ENCODE results near the gene SLC8B1.
"Not testable (repeated sequence)": the region's sequence is repeated elsewhere in the genome, so short reads cannot be mapped to it uniquely, and the experiment has no call there.

The SLC8B1 gene

DNA sequence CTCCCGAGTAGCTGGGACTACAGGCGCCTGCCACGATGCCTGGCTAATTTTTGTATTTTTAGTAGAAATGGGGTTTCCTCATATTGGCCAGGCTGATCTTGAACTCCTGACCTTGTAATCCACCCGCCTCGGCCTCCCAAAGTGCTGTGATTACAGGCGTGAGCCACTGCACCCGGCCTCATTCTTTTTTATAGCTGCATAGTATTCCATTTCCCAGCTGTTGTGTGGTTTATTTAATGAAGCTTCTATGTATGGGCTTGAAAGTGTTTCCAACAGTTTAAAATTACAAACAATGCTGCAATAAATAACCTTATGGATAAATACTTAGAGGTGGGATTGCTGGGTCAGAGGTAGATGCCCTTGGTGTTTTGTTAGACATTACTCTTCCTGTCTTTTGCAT is 19.3 kb upstream of the SLC8B1 start:
- not testable (repeated sequence) for DNase-seq

GRCh38 chr12:113351089-113351488 is 16.2 kb upstream of the SLC8B1 start:
- no peak for DNase-seq

DNA sequence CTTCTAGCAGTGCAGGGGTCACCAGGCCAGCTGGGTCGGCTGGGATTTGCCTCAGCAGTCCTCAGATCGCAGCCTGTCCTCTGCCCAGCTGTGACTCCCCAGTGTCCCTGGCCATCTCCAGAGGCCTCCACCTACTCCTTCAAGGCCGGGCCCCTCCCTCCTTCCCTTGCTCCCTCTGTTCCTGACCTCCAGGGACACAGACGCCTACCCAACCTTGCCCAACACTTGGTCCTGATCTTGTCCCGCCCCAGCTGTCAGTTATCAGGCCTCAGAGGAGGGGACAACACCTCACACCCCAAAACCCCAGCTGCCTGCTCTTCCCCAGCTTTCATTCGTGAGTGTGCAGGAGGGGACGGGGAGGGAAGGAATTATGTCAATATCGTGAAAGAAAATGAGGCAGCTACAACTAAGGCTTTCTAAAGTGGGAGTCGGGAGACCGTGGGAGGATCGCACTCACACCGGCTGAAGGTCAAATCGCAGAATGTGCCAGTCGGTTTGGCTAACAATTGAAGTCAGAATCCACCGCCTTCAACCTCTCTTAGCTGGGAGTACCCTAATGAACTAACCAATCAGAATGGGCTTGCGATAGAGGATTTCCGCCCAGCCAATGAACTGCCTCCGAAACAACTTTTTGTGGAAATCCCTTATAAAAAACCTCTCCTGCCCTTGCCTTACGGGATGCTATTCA is 14.1 kb upstream of the SLC8B1 start:
- DNase-seq = no peak

GRCh38 chr12:113347892-113348291 is 13.0 kb upstream of the SLC8B1 start:
- DNase-seq = no peak

DNA sequence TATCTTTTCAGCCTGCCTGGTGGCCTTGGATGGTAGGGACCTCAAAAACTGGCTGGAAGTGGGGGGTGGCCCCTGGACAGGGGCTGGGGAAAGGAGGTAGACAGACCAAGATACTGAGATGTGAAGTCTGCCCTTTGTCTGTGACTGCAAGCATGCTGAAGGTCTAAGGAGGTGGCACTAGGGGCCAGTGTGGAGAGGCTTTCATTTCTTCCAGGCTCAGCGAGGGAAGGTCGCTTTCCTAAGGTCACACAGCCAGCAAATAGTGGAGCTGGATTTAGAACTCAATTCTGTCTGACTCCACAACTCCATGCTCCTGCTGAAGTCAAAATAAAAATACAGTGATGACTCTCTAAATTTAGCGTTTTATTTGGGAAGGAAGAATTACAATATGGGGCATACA is 12.2 kb upstream of the SLC8B1 start:
- DNase-seq = no peak

DNA sequence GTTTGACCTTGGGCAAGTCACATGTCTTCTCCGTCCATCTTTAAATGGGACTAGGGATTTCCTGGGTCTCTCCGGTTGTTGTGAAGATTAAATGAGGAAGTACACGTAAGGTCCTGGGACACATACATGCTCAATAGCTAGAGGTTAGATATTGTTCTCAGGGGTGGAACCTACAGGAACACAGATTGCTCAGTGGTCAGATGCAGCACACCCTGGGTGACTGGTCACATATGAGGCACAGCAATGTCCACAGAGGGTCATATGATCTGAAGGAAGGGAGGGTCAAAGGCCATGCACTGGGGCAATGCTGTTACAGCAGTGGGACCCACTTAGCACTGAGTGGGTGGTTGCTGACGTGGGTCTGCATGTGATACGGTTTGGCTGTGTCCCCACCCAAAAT is 11.4 kb upstream of the SLC8B1 start:
- DNase-seq = no peak

GRCh38 chr12:113345318-113345717 is 10.4 kb upstream of the SLC8B1 start:
- no peak for DNase-seq

GRCh38 chr12:113341535-113341934 is 6.6 kb upstream of the SLC8B1 start:
- no peak for DNase-seq

DNA sequence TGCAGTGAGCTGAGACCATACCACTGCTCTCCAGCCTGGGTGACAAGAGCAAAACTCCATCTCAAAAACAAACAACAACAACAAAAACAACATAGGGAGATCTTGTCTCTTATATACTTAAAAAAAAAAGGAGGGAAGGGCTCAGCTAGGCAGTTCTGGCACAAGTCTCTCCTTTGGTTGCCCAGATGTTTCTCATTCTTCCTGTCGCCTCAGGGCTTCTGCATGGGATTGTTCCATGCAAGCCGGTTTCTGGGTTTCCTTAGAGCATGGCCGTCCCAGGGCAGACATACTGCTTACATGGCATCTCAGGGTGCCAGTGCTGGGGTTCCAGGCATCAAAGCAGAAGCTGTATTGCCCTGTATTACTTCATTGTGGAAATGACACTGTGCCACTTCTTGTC is 5.2 kb upstream of the SLC8B1 start:
- DNase-seq = no peak

GRCh38 chr12:113339540-113339939 is 4.6 kb upstream of the SLC8B1 start:
- no peak for DNase-seq

- no peak for DNase-seq
These were observed 778 bp downstream of the SLC8B1 start for GRCh38 chr12:113333877-113334785.

- DNase-seq = no peak
These were observed 1.5 kb downstream of the SLC8B1 start for GRCh38 chr12:113333418-113333750.

DNA sequence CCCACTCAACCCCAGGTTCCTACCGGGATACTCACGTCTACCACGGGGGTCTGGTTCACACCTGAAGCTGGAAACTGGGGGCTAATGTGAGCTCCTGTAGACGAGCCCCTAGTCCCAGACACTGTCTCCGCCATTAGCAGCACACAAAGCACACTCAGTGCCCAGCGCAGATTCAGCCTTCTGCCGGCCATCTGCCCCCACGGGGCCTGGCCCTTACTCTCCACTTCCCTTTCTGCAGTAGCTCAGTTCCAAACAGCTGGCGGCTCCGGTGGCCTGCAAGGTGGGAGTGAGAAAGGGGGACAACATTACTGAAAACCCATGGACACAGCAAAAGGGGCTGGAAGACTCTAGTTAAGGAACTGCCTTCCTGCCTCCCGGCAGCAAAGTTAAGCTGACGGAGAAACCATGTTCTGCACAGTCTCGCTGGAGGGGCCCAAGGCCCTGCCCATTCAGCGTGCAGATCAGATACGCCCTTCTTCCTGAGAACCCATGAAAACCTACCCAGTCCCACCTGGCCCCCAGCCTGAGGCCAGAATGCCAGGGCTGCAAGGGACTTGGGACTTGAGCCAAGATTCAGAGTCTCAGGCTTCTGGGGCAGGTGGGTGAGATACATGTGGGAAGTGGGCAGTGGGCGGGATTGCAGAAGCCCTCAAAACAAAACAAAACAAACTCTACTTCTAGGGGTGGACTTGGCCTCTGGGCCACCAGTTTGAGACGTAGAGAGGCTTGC is 2.1 kb downstream of the SLC8B1 start:
- DNase-seq = peak; percentile 23

DNA sequence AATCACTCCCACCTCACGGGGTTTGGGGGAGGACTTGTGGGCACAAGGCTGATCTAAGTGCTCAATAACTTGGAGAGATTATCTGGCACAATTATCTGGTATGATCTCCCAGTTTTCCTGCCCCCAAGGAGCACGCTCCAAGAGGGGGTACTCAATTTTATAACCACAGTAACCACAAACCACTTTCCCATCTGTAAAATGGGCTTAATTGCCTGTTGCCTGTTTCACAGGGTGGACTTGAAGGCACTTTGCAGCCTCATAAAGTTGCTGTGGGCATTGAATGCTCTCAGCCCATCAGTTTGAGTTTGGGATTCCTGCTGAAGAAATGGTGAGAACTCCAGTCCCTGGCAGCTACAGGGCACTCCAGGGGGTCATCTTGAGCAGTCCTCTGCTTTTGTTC is 4.4 kb downstream of the SLC8B1 start:
- no peak for DNase-seq

- DNase-seq = no peak
These were observed 5.0 kb downstream of the SLC8B1 start for GRCh38 chr12:113329791-113330417.

- no peak for DNase-seq
These were observed 5.7 kb downstream of the SLC8B1 start for GRCh38 chr12:113329022-113329790.

GRCh38 chr12:113328368-113328889 is 6.5 kb downstream of the SLC8B1 start:
- DNase-seq = no peak

DNA sequence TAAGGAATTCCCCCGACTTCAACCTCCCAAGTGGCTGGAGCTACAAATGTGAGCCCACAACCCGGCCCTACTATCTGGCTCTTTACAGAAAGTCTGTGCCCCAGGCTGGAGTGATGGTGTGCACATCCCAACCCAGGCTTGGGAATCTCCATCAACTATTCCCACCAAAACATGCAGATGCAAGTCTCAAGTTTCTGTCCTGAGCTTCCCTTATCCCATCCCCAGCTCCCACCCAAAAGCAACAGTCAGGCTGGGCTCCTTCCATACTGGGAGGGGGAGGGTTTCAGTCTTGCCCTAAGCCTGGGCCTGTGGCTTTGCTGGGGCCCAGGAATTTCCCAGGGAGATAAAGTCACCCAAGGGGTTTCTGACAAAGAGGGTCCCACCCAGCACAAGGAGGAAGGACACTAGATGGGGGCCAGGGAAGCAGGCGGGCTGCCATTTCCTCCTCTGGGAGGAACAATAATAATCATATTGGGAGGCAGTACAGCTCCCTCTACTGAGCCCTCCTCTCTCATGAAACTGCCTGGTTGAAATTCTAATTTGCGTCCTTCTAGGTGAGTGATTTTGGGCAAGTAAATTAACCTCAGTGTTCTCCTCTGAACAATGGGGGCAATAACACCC is 8.0 kb downstream of the SLC8B1 start:
- no peak for DNase-seq

GRCh38 chr12:113325916-113326315 is 9.0 kb downstream of the SLC8B1 start:
- no peak for DNase-seq

GRCh38 chr12:113322343-113322742 is 12.6 kb downstream of the SLC8B1 start:
- no peak for DNase-seq

DNA sequence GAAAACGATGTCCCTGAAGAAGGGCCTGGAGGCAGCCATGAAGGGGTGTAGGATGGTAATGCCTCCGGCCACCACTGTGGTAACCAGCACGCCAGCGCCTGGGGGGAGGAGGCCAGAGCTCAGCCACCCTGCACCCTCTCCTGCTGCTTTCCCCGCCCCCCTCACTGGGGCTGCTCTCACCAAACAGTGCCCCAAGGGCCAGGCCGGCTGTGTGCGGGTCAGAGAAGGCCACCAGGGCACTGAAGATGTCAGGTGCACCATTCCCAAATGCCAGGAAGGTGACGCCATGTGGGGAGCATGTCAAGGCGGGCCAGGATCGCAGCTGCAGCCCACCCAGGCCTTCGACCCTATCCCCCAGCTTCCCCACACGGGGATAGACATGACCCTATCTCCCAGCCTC is 14.5 kb downstream of the SLC8B1 start:
- no peak for DNase-seq
